Inflammatory macrophage treated with lipopolysaccharide for 4 hours (primary cell): ENCODE data around the gene STK32B.

Experiments used
- DNase-seq: peaks from one replicate; pipeline ENCODE4 v3.0.0-alpha.2; 2020

The STK32B gene

GRCh38 chr4:5078009-5078408 lies 26.7 kb downstream of the STK32B start:
- no peak for DNase-seq

GRCh38 chr4:5079581-5079980 lies 28.3 kb downstream of the STK32B start:
- no peak for DNase-seq

- DNase-seq = no peak
Observed at GRCh38 chr4:5081441-5081999, 30.2 kb downstream of the STK32B start.

GRCh38 chr4:5082376-5082775 lies 31.1 kb downstream of the STK32B start:
- no peak for DNase-seq

DNA sequence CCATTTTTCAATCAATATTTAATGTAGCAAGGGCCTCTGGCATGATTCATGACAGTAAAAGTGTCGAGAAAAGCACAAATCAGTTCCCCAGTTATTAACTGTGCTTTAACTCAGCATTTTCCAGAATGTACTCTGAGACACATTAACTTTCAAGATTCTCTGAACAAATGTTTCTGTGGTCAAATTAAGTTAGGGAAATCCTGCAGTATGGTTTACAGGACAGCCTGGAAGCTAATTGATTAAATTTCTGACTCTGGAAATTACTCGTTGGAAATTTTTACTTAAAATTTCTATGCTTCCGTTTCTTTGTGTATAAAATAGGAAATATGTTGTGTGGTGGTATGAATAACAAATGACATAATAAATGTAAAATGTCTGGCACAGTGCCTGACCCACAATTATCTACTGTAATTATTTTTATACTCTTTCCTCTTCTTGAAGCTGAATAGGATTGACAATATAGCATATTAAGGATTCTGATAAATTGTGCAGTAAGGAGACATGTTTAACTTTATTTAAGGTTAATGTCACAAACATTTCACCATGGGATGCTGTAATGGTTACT lies 33.7 kb downstream of the STK32B start:
- no peak for DNase-seq

GRCh38 chr4:5086535-5086934 lies 35.3 kb downstream of the STK32B start:
- no peak for DNase-seq

DNA sequence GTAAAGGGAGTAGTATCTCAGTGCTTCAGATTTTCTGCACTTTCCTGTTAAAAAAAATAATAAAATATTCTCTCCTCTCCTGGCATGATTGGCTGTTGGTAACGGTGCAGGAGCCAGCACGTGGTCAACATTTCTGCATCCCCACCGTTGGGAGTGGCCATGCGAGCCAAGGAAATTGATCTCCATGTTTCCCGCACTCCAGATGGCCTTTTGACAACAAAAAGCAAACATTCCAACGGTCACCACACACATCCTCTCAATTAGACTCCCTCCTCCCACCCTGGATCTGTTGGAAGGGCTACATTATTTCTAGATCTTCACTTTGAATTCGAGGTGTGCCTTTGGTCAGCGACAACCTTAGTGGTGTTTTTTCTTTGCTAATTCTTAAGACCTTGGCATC lies 45.0 kb downstream of the STK32B start:
- no peak for DNase-seq

DNA sequence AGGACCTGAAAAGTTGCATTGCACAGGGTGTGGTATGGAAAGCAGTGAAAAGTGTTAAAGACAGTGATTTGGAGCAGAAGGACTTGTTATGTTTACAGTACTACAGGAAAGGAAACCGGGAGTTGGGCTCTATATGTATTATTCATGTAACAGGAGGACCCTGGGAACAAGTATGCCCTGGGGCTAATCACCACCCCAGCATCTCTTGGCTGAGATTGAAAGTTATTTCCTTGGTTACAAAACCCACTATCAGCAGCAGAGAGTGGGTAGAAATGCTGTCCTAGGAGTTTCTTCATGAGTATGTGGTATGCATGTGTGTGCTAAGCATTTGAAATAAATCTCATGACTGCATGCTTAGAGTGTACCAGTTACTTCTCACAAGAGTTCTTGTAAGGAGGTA lies 46.9 kb downstream of the STK32B start:
- DNase-seq = no peak

GRCh38 chr4:5100336-5100735 lies 49.1 kb downstream of the STK32B start:
- no peak for DNase-seq

GRCh38 chr4:5100986-5101385 lies 49.7 kb downstream of the STK32B start:
- no peak for DNase-seq

- DNase-seq = no peak
Observed at GRCh38 chr4:5101571-5101970, 50.3 kb downstream of the STK32B start.

GRCh38 chr4:5110901-5111300 lies 59.6 kb downstream of the STK32B start:
- DNase-seq = no peak

- no peak for DNase-seq
Observed at GRCh38 chr4:5112333-5113095, 61.2 kb downstream of the STK32B start.

DNA sequence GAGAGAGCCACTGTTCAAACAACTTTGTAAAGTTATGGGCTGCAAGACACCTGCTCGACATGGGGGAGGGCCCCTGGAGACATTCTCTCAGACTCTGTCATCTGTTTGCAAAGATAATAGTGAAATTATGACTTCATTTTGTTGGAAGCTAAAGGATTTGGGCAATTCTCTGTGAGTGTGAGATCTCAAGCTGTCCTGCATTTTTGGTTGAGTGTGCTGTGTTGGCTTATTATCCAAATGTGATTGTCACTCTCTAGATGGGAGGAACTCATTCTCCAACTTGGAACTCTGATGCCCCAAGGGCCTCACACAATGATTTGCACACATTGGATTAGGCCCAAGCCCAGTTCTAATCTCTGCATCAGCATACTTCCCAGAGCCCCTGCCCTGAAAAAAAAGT lies 63.7 kb downstream of the STK32B start:
- no peak for DNase-seq

GRCh38 chr4:5118091-5118786 lies 67.0 kb downstream of the STK32B start:
- no peak for DNase-seq

DNA sequence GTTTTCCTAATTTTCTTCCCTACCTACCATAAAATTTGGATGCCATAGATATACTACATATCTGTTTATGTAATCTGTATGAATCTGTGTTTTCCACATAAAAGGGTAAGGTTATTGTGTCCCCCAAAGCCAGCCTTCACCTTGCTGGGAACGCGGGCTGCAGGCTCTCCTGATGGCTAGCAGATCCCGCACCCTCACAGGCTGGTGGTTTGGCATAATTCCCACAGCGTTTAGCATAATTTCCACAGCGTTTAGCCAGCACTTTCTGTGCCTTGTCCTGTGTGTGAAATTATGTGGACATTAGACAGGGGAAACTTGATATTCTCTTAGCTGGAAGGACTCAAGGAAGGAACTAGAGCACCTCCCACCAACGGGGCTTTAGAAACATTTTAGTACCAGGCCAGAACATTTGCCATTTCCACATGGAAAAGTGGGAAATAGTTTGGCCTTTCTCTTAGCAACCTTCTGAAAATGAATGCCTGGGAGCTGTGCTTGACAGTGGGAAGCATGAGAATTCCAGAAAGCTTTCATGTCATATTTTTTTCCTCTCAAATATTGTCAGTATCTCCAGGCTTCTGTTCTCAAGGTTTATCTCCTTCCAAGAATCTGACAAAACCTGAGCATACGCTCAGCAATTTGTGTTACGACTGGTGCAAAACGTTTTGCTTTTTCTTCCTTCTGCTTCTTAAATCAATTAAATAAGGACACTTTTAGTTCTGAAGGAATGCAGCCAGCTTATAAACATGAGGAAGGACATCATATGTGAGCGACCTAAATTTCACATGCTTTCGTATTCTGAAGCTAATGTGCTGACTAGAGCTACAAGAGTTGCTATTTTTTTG lies 67.9 kb downstream of the STK32B start:
- no peak for DNase-seq

DNA sequence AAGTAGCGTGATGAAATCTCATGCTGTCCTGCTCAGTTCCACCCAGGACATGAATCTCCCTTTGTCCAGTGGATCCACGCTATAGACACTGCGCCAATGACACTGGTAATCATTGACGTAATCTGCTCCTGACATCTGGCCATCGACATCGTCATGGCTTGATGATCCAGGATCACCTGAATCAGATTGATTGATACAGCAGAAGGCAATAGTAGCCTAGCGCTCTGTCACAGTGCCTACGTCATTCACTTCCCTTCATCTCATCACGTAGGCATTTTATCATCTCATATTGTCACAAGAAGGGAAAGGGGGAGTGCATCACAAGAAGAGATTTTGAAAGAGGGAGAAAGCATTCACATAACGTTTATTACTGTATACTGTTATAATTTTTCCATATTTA lies 68.8 kb downstream of the STK32B start:
- no peak for DNase-seq

DNA sequence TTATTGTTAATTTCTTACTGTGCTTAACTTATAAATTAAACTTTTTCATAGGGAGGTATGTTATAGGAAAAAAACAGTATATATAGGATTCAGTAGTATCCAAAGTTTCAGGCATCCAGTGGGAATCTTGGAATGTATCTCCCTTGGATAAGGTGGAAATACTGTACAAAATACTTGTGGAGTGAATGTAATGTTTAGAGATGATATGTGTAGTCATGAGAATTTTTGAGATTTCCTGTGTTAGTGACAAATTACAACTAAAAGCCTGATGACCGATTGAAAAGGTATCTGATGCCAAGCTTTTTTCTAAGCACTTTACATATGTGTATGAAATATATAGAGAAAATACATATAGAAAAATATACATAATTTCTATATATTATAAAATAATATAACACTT lies 69.2 kb downstream of the STK32B start:
- DNase-seq = no peak

GRCh38 chr4:5122114-5122513 lies 70.8 kb downstream of the STK32B start:
- DNase-seq = no peak

DNA sequence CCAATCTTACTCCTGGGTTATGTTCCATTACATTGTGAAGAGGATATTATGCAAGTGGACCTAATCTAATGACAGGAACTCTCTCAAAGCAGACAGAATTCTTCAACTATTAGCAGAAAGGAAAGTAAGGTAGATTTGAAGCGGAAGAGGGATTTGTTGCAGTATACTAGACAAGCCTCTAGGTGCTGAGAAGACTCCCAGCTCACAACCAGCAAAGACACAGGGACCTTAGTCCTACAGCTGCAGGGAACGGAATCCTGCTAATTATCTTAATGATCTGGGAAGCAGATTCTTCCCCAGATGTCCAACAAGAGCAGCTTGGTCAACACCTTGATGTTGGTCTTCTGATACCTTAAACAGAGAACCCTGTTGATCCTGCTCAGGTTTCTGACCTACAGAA lies 73.6 kb downstream of the STK32B start:
- no peak for DNase-seq

- no peak for DNase-seq
Observed at GRCh38 chr4:5125321-5125720, 74.0 kb downstream of the STK32B start.

DNA sequence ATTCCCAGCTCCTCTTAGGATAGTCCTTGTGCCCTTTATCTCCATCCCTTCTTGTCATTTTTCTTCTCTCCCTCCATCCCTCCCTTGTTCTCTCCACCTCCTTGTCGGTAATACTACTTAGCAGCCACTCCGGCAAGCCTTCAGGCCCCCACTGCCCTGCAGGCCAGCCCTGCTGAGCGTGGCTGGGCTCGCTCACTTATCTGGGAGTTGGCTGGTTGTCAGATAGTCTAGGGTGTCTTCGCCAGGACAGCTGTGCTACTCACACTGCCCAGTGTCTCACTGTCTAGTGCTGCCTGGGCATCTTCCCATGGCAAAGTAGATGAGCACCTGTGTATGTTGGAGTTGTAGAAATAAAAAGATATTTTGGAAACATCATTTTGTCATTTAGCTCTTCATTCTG lies 75.0 kb downstream of the STK32B start:
- DNase-seq = no peak

DNA sequence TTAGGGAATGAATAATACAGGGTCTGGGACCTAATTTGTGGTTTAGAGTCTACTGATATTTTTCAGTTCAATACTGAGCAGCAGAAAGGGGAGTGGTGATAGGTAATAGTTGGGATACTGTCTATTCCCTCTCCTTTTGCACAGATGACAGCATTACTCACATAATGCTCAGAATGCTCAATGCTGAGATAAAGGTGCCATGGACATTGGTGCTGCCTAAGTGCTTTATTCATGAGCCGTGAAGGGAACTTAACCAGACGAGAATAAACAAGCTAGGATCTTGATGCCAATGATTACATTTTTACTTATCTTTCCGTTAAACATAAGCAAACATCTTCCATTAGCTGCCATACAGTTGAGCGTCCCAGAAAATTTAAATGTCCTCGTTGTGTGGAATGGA lies 75.6 kb downstream of the STK32B start:
- no peak for DNase-seq
